ENCODE results near the gene IL20RB.

IL20RB gene

GRCh38 chr3:136957751-136958288, at the start of gene IL20RB:
TSS of gene IL20RB (plus strand) at chr3:136957983. CDS start at chr3:136958114, 131 bp downstream.
- DNase-seq = no peak

GRCh38 chr3:136908297-136908696, 49.5 kb upstream of the IL20RB start:
- no peak for DNase-seq

GRCh38 chr3:136909187-136909586, 48.6 kb upstream of the IL20RB start:
- DNase-seq = no peak

- DNase-seq = no peak
Observed at GRCh38 chr3:136910697-136911096, 47.1 kb upstream of the IL20RB start.

- DNase-seq = no peak
Observed at GRCh38 chr3:136913168-136913567, 44.6 kb upstream of the IL20RB start.

GRCh38 chr3:136914739-136915138, 43.0 kb upstream of the IL20RB start:
- DNase-seq = no peak

GRCh38 chr3:136916223-136916622, 41.6 kb upstream of the IL20RB start:
- no peak for DNase-seq

GRCh38 chr3:136919799-136920580, 37.8 kb upstream of the IL20RB start:
- DNase-seq = no peak

GRCh38 chr3:136920904-136921611, 36.7 kb upstream of the IL20RB start:
- DNase-seq = no peak

GRCh38 chr3:136925425-136926190, 32.2 kb upstream of the IL20RB start:
- DNase-seq = no peak

GRCh38 chr3:136928240-136928639, 29.5 kb upstream of the IL20RB start:
- DNase-seq = no peak

- no peak for DNase-seq
Observed at GRCh38 chr3:136929977-136930670, 27.7 kb upstream of the IL20RB start.

- DNase-seq = no peak
Observed at GRCh38 chr3:136931606-136932005, 26.2 kb upstream of the IL20RB start.

- DNase-seq = no peak
Observed at GRCh38 chr3:136932523-136932922, 25.3 kb upstream of the IL20RB start.

- no peak for DNase-seq
Observed at GRCh38 chr3:136932978-136933772, 24.6 kb upstream of the IL20RB start.

- DNase-seq = no peak
Observed at GRCh38 chr3:136937175-136937574, 20.6 kb upstream of the IL20RB start.

- DNase-seq = no peak
Observed at GRCh38 chr3:136937851-136938250, 19.9 kb upstream of the IL20RB start.

- DNase-seq = no peak
Observed at GRCh38 chr3:136938334-136938733, 19.4 kb upstream of the IL20RB start.

GRCh38 chr3:136939489-136939888, 18.3 kb upstream of the IL20RB start:
- DNase-seq = no peak

- no peak for DNase-seq
Observed at GRCh38 chr3:136942803-136943202, 15.0 kb upstream of the IL20RB start.

GRCh38 chr3:136943436-136943835, 14.3 kb upstream of the IL20RB start:
- DNase-seq = no peak

GRCh38 chr3:136946978-136947377, 10.8 kb upstream of the IL20RB start:
- no peak for DNase-seq

All from T1000 (cell line).